Breast epithelium (tissue), 3 donors: Measurements from ENCODE around the gene KRT6B.

Experiments
- CTCF ChIP-seq, 3 donors: fragments of 450-650 bp; IDR thresholded peaks; one replicate each; pipeline ENCODE4 v1.5.1; 2016 to 2017; ENCODE audit warnings: antibody characterized with exemption in 3 of 3, mild to moderate bottlenecking in 3 of 3, moderate library complexity in 3 of 3
- POLR2A ChIP-seq: fragments of 450-650 bp; IDR thresholded peaks from one replicate; pipeline ENCODE4 v1.6.1; 2016; ENCODE audit warnings: antibody characterized with exemption, mild to moderate bottlenecking, moderate library complexity

GRCh38 chr12:52401526-52401925 is 50.4 kb downstream of the KRT6B start:
- TF ChIP-seq CTCF (IDR thresholded peaks at IDR 0.05), result no peak
- TF ChIP-seq POLR2A, result no peak
